Measurements from ENCODE around the gene ZNF423. TPM values are rescaled to one million over a fixed set of nuclear protein-coding genes. Genes with fewer than 3 reads are reported as not detected.

ZNF423 gene
- total RNA-seq, 6 experiments from 2014 or later, result not detected

- Mint-ChIP-seq H3K9me3 (no peaks in the 10 kb centered on the region; the same call in 1 of the 2 replicates), H3K36me3 (ENCODE audit: low read depth) (no peaks in the 10 kb centered on the region), H3K4me1 (ENCODE audit: low read depth) (no peaks in the 10 kb centered on the region), H3K27me3 (ENCODE audit: insufficient read depth) (peaks cover 10% of the 10 kb centered on the region), H3K27ac (no peak overlapping the region), H3K4me3 (no peak overlapping the region)
- no peak for TF ChIP-seq CTCF (IDR thresholded peaks at IDR 0.05)
- DNase-seq, result no peak
Observed at GRCh38 chr16:49603956-49604355, 252.0 kb downstream of the ZNF423 start.

GRCh38 chr16:49602976-49603310 lies 253.0 kb downstream of the ZNF423 start:
- no peak overlapping the region for H3K4me3 Mint-ChIP-seq
- no peaks in the 10 kb centered on the region for H3K4me1 Mint-ChIP-seq (ENCODE audit: low read depth)
- DNase-seq, result no peak
- no peak overlapping the region for H3K27ac Mint-ChIP-seq
- TF ChIP-seq CTCF (IDR thresholded peaks at IDR 0.05), result no peak
- H3K9me3 Mint-ChIP-seq, result no peaks in the 10 kb centered on the region; the same call in 1 of the 2 replicates
- H3K27me3 Mint-ChIP-seq (ENCODE audit: insufficient read depth), result peaks cover 10% of the 10 kb centered on the region
- H3K36me3 Mint-ChIP-seq (ENCODE audit: low read depth), result no peaks in the 10 kb centered on the region

- Mint-ChIP-seq H3K4me1 (ENCODE audit: low read depth) (no peaks in the 10 kb centered on the region), H3K27me3 (ENCODE audit: insufficient read depth) (peaks cover 10% of the 10 kb centered on the region), H3K4me3 (no peak overlapping the region), H3K36me3 (ENCODE audit: low read depth) (no peaks in the 10 kb centered on the region), H3K9me3 (no peaks in the 10 kb centered on the region; the same call in 1 of the 2 replicates), H3K27ac (no peak overlapping the region)
- DNase-seq, result no peak
- TF ChIP-seq CTCF (IDR thresholded peaks at IDR 0.05), result no peak
Observed at GRCh38 chr16:49602201-49602975, 253.5 kb downstream of the ZNF423 start.

- no peak for TF ChIP-seq CTCF (IDR thresholded peaks at IDR 0.05)
- Mint-ChIP-seq H3K27ac (no peak overlapping the region), H3K27me3 (ENCODE audit: insufficient read depth) (peaks cover 10% of the 10 kb centered on the region), H3K36me3 (ENCODE audit: low read depth) (no peaks in the 10 kb centered on the region), H3K4me3 (no peak overlapping the region), H3K9me3 (no peaks in the 10 kb centered on the region; the same call in 1 of the 2 replicates), H3K4me1 (ENCODE audit: low read depth) (no peaks in the 10 kb centered on the region)
- no peak for DNase-seq
Observed at GRCh38 chr16:49601576-49601975, 254.3 kb downstream of the ZNF423 start.

- no peaks in the 10 kb centered on the region; the same call in 1 of the 2 replicates for H3K9me3 Mint-ChIP-seq
- no peak overlapping the region for H3K27ac Mint-ChIP-seq
- H3K4me3 Mint-ChIP-seq, result no peak overlapping the region
- no peak for DNase-seq
- peaks cover 10% of the 10 kb centered on the region for H3K27me3 Mint-ChIP-seq (ENCODE audit: insufficient read depth)
- H3K4me1 Mint-ChIP-seq (ENCODE audit: low read depth), result no peaks in the 10 kb centered on the region
- TF ChIP-seq CTCF (IDR thresholded peaks at IDR 0.05), result no peak
- no peaks in the 10 kb centered on the region for H3K36me3 Mint-ChIP-seq (ENCODE audit: low read depth)
Observed at GRCh38 chr16:49600976-49601375, 254.9 kb downstream of the ZNF423 start.
